MV-4-11 (cell line): ENCODE results near the gene PHF14.

Source experiments
- DNase-seq: peaks from one replicate; lab custom pipeline; 2025; lab: John Stamatoyannopoulos, UW

Gene PHF14

GRCh38 chr7:11175887-11176286, 202.2 kb downstream of the PHF14 start:
- DNase-seq: no peak

- DNase-seq: no peak
Measured at GRCh38 chr7:11176985-11177555, 203.4 kb downstream of the PHF14 start.

GRCh38 chr7:11177793-11178192, 204.1 kb downstream of the PHF14 start:
- DNase-seq: no peak

GRCh38 chr7:11181590-11181989, 207.9 kb downstream of the PHF14 start:
- no peak for DNase-seq

GRCh38 chr7:11182736-11183135, 209.1 kb downstream of the PHF14 start:
- no peak for DNase-seq

- no peak for DNase-seq
Measured at GRCh38 chr7:11185179-11185815, 211.6 kb downstream of the PHF14 start.

GRCh38 chr7:11188529-11189310, 215.0 kb downstream of the PHF14 start:
- DNase-seq: no peak

- DNase-seq: no peak
Measured at GRCh38 chr7:11191081-11191480, 217.4 kb downstream of the PHF14 start.

GRCh38 chr7:11191574-11192220, 218.0 kb downstream of the PHF14 start:
- DNase-seq: no peak

- DNase-seq: no peak
Measured at GRCh38 chr7:11192506-11192905, 218.8 kb downstream of the PHF14 start.

- DNase-seq: no peak
Measured at GRCh38 chr7:11193131-11193867, 219.6 kb downstream of the PHF14 start.

GRCh38 chr7:11193888-11194287, 220.2 kb downstream of the PHF14 start:
- DNase-seq: no peak

GRCh38 chr7:11194492-11194891, 220.8 kb downstream of the PHF14 start:
- DNase-seq: no peak

GRCh38 chr7:11195502-11195901, 221.8 kb downstream of the PHF14 start:
- no peak for DNase-seq

GRCh38 chr7:11196143-11196542, 222.5 kb downstream of the PHF14 start:
- no peak for DNase-seq

- no peak for DNase-seq
Measured at GRCh38 chr7:11203224-11203623, 229.6 kb downstream of the PHF14 start.

GRCh38 chr7:11203683-11204082, 230.0 kb downstream of the PHF14 start:
- DNase-seq: no peak

- no peak for DNase-seq
Measured at GRCh38 chr7:11206177-11206899, 232.7 kb downstream of the PHF14 start.

GRCh38 chr7:11207565-11207964, 233.9 kb downstream of the PHF14 start:
- DNase-seq: no peak

GRCh38 chr7:11208883-11209465, 235.3 kb downstream of the PHF14 start:
- no peak for DNase-seq

GRCh38 chr7:11210374-11210773, 236.7 kb downstream of the PHF14 start:
- no peak for DNase-seq
